Activated T-cell treated with anti-CD3 and anti-CD28 coated beads, Interleukin-2, amount 50 U/mL, for 48 hours (primary cell): ENCODE measurements around the gene CLSTN2.
"Not testable (repeated sequence)": the region's sequence is repeated elsewhere in the genome, so short reads cannot be mapped to it uniquely, and the experiment has no call there.

Experiments used
- DNase-seq, 2 experiments: peaks; one replicate each; pipeline ENCODE4 v3.0.0-alpha.2; 2020

The CLSTN2 gene

GRCh38 chr3:140394488-140395133 lies 459.6 kb downstream of the CLSTN2 start:
- no peak for DNase-seq

- DNase-seq: no peak
Observed at GRCh38 chr3:140395134-140396075, 460.4 kb downstream of the CLSTN2 start.

GRCh38 chr3:140396110-140396509 lies 461.1 kb downstream of the CLSTN2 start:
- no peak for DNase-seq

GRCh38 chr3:140397847-140398246 lies 462.9 kb downstream of the CLSTN2 start:
- DNase-seq: no peak

GRCh38 chr3:140398387-140398786 lies 463.4 kb downstream of the CLSTN2 start:
- no peak for DNase-seq

GRCh38 chr3:140399871-140400270 lies 464.9 kb downstream of the CLSTN2 start:
- DNase-seq: no peak

- no peak for DNase-seq
Observed at GRCh38 chr3:140403079-140403478, 468.1 kb downstream of the CLSTN2 start.

GRCh38 chr3:140403608-140404007 lies 468.6 kb downstream of the CLSTN2 start:
- DNase-seq: no peak

GRCh38 chr3:140406655-140407054 lies 471.7 kb downstream of the CLSTN2 start:
- DNase-seq: no peak

- no peak for DNase-seq
Observed at GRCh38 chr3:140408252-140408651, 473.3 kb downstream of the CLSTN2 start.

GRCh38 chr3:140416666-140417065 lies 481.7 kb downstream of the CLSTN2 start:
- no peak for DNase-seq

- DNase-seq: no peak
Observed at GRCh38 chr3:140420621-140421357, 485.8 kb downstream of the CLSTN2 start.

GRCh38 chr3:140421884-140422283 lies 486.9 kb downstream of the CLSTN2 start:
- no peak for DNase-seq

- DNase-seq: no peak
Observed at GRCh38 chr3:140423146-140423545, 488.2 kb downstream of the CLSTN2 start.

GRCh38 chr3:140423574-140423973 lies 488.6 kb downstream of the CLSTN2 start:
- DNase-seq: not testable (repeated sequence)

GRCh38 chr3:140424211-140424610 lies 489.2 kb downstream of the CLSTN2 start:
- no peak for DNase-seq

GRCh38 chr3:140424726-140425125 lies 489.7 kb downstream of the CLSTN2 start:
- DNase-seq: no peak

GRCh38 chr3:140427786-140428185 lies 492.8 kb downstream of the CLSTN2 start:
- no peak for DNase-seq

GRCh38 chr3:140428380-140428779 lies 493.4 kb downstream of the CLSTN2 start:
- DNase-seq: no peak

- DNase-seq: no peak
Observed at GRCh38 chr3:140429791-140430190, 494.8 kb downstream of the CLSTN2 start.

GRCh38 chr3:140430494-140430893 lies 495.5 kb downstream of the CLSTN2 start:
- DNase-seq: no peak

- DNase-seq: no peak
Observed at GRCh38 chr3:140432229-140432669, 497.3 kb downstream of the CLSTN2 start.

GRCh38 chr3:140433431-140433830 lies 498.4 kb downstream of the CLSTN2 start:
- DNase-seq: no peak
